GM12872 (cell line): ENCODE data around the gene S100P.

Experiments
- CTCF ChIP-seq: IDR thresholded peaks from 3 replicates; pipeline ENCODE4 v1.5.1; 2011; ENCODE audit warnings: low read depth, mild to moderate bottlenecking, low read length, moderate library complexity; ENCODE audit not compliant: insufficient read depth

The S100P gene

GRCh38 chr4:6727081-6727942 is 33.6 kb downstream of the S100P start:
- TF ChIP-seq CTCF: no peak

- no peak for TF ChIP-seq CTCF
These were observed 34.2 kb downstream of the S100P start for GRCh38 chr4:6727943-6728250.

- TF ChIP-seq CTCF: no peak
These were observed 34.8 kb downstream of the S100P start for GRCh38 chr4:6728320-6729029.

GRCh38 chr4:6730603-6731317 is 37.1 kb downstream of the S100P start:
- no peak for TF ChIP-seq CTCF

- no peak for TF ChIP-seq CTCF
These were observed 37.6 kb downstream of the S100P start for GRCh38 chr4:6731318-6731675.

GRCh38 chr4:6731780-6732179 is 38.1 kb downstream of the S100P start:
- no peak for TF ChIP-seq CTCF
